Measurements from ENCODE around the gene ARFIP1. TPM values are rescaled to one million over a fixed set of nuclear protein-coding genes. Genes with fewer than 3 reads are reported as not detected.

Gene ARFIP1
- total and polyA plus RNA-seq, 2 of the 8 experiments (the other 6 are each of a cell fraction or from before 2014, with no cell fraction given) = 13.5 to 38.0 TPM

GRCh38 chr4:152894673-152895072 is 114.9 kb downstream of the ARFIP1 start (continued):
- TF ChIP-seq CHD7 (IDR thresholded peaks at IDR 0.05; ENCODE audit: insufficient replicate concordance, low read length) (no peak), TBP (IDR thresholded peaks at IDR 0.05; ENCODE audit: low read depth, low read length) (no peak)
